GM12878 (cell line): ENCODE data around the gene SPG7. TPM values are rescaled to one million over a fixed set of nuclear protein-coding genes. Genes with fewer than 3 reads are reported as not detected.

ENCODE experiments used
- ATAC-seq: fragments of 200-7000 bp; cut with Tn5 transposase; 3 replicates; pipeline ENCODE4 v1.9.1; 2020; ENCODE audit warnings: mild to moderate bottlenecking, moderate library complexity
- BruUV-seq: library from RNA; stranded (reverse); fragments of 400-500 nt; replicated peaks from 2 replicates; lab custom pipeline; 2021; lab: Mats Ljungman, UMichigan
- CTCF ChIA-PET: fragments of 300-600 bp; sonication (Branson Sonifier 250); formaldehyde crosslinking; extraction: SDS; loops from one replicate; lab custom pipeline; 2021; ENCODE audit warnings: inconsistent platforms; lab: Yijun Ruan, JAX
- POLR2A ChIA-PET: fragments of 350-600 bp; formaldehyde crosslinking; extraction: SDS; loops from one replicate; lab custom pipeline; 2021; ENCODE audit warnings: inconsistent platforms; lab: Charles Lee
- RAD21 ChIA-PET: fragments of 300-600 bp; sonication (Branson Sonifier 250); formaldehyde crosslinking; loops from one replicate; lab custom pipeline; 2023; ENCODE audit warnings: antibody characterized with exemption; ENCODE audit not compliant: unreplicated experiment; lab: Charles Lee
- SMC1A ChIA-PET: fragments of 300-600 bp; sonication (Branson Sonifier 250); formaldehyde crosslinking; loops from one replicate; lab custom pipeline; 2023; ENCODE audit not compliant: unreplicated experiment, uncharacterized antibody; lab: Charles Lee
- DNase-seq: peaks from one replicate; pipeline ENCODE4 v3.0.0-alpha.2; 2011; ENCODE audit warnings: low read depth, low spot score
- FAIRE-seq: peaks from 3 replicates; lab custom pipeline; 2011; peaks lifted over from hg19 to GRCh38; lab: Jason Lieb, UNC
- H2AFZ ChIP-seq: 2 replicates; pipeline ENCODE4 v1.6.0; 2011; ENCODE audit warnings: low read depth, low read length, control low read depth; ENCODE audit not compliant: control insufficient read depth
- H3K27ac ChIP-seq: 2 replicates; pipeline ENCODE4 v1.5.1; 2011; ENCODE audit warnings: control low read depth; ENCODE audit not compliant: control insufficient read depth, insufficient read depth
- H3K27me3 ChIP-seq, 2 experiments: replicated peaks in 1 of 2; 2 replicates each; pipeline versions ENCODE4 v1.6.0 to v1.6.1; 2011; ENCODE audit warnings: low read length in 1 of 2; ENCODE audit not compliant: control insufficient read depth in 2 of 2, insufficient read depth in 2 of 2
- H3K36me3 ChIP-seq, 2 experiments: 2 replicates each; pipeline ENCODE4 v1.5.1; 2011; ENCODE audit warnings: low read length in 1 of 2; ENCODE audit not compliant: control insufficient read depth in 2 of 2, insufficient read depth in 2 of 2
- H3K4me1 ChIP-seq: 2 replicates; pipeline ENCODE4 v1.6.1; 2011; ENCODE audit warnings: mild to moderate bottlenecking, low read length, moderate library complexity, mixed read lengths; ENCODE audit not compliant: control insufficient read depth, insufficient read depth
- H3K4me2 ChIP-seq: 2 replicates; pipeline ENCODE4 v1.6.0; 2011; ENCODE audit warnings: control low read depth; ENCODE audit not compliant: control insufficient read depth, insufficient read depth
- H3K4me3 ChIP-seq: fragments of 200-600 bp; sonication (generic); 2 replicates; pipeline ENCODE4 v1.5.1; 2016
- H3K79me2 ChIP-seq: 2 replicates; pipeline ENCODE4 v1.6.0; 2011; ENCODE audit warnings: low read length; ENCODE audit not compliant: control insufficient read depth, insufficient read depth
- H3K9ac ChIP-seq: 2 replicates; pipeline ENCODE4 v1.8.0; 2011; ENCODE audit warnings: low read length, control low read depth, mixed read lengths; ENCODE audit not compliant: control insufficient read depth, insufficient read depth
- H3K9me3 ChIP-seq: replicated peaks from 3 replicates; pipeline ENCODE4 v1.5.1; 2011; ENCODE audit warnings: mild to moderate bottlenecking, low read length; ENCODE audit not compliant: control insufficient read depth, insufficient read depth
- H4K20me1 ChIP-seq: 2 replicates; pipeline ENCODE4 v1.6.0; 2011; ENCODE audit not compliant: control insufficient read depth, insufficient read depth
- BRCA1 ChIP-seq: IDR thresholded peaks from 2 replicates; pipeline ENCODE4 v1.6.1; 2011; ENCODE audit warnings: low read depth, low read length, improper control_type of control experiment
- CREB1 ChIP-seq: IDR thresholded peaks from 2 replicates; pipeline ENCODE4 v1.6.1; 2012; ENCODE audit warnings: low read depth, mild to moderate bottlenecking, inconsistent platforms
- EP300 ChIP-seq, 2 experiments: fragments of 150-350 bp in 1 of 2; IDR thresholded peaks; 2 replicates each; pipeline ENCODE4 v1.6.1; 2011 to 2012; ENCODE audit warnings: low read depth in 2 of 2, low read length in 2 of 2, borderline replicate concordance in 1 of 2, improper control_type of control experiment in 1 of 2, inconsistent platforms in 1 of 2; ENCODE audit not compliant: control insufficient read depth in 1 of 2
- ETV6 ChIP-seq, 2 experiments: fragments of 450-650 bp in 1 of 2; IDR thresholded peaks in 1 of 2; conservative IDR thresholded peaks in 1 of 2; 2 replicates each; pipeline ENCODE4 v1.6.1; 2014; ENCODE audit warnings: antibody characterized with exemption in 1 of 2, borderline replicate concordance in 1 of 2, low read depth in 1 of 2, mild to moderate bottlenecking in 1 of 2, moderate library complexity in 1 of 2
- FOXM1 ChIP-seq: IDR thresholded peaks from 2 replicates; pipeline ENCODE4 v1.6.1; 2012; ENCODE audit warnings: low read depth, mild to moderate bottlenecking, inconsistent platforms, low read length, moderate library complexity
- IRF4 ChIP-seq: IDR thresholded peaks from 2 replicates; pipeline ENCODE4 v1.6.1; 2011; ENCODE audit warnings: low read depth, low read length
- NR2F1 ChIP-seq: fragments of 450-650 bp; conservative IDR thresholded peaks from 2 replicates; pipeline ENCODE4 v1.6.1; 2017; ENCODE audit warnings: mild to moderate bottlenecking
- PML ChIP-seq: IDR thresholded peaks from 2 replicates; pipeline ENCODE4 v1.6.1; 2012; ENCODE audit warnings: low read length, inconsistent platforms
- RAD21 ChIP-seq: IDR thresholded peaks from 2 replicates; pipeline ENCODE4 v1.6.1; 2011; ENCODE audit warnings: mild to moderate bottlenecking, low read depth, low read length, moderate library complexity; ENCODE audit not compliant: insufficient read depth
- RB1 ChIP-seq: fragments of 450-650 bp; formaldehyde crosslinking; IDR thresholded peaks from 2 replicates; pipeline ENCODE4 v1.6.1; 2017; ENCODE audit warnings: mild to moderate bottlenecking, borderline replicate concordance
- RUNX3 ChIP-seq: IDR thresholded peaks from 2 replicates; pipeline ENCODE4 v1.6.1; 2012; ENCODE audit warnings: low read length, inconsistent platforms
- SIN3A ChIP-seq: IDR thresholded peaks from 2 replicates; pipeline ENCODE4 v1.6.1; 2012; ENCODE audit warnings: low read depth, low read length, improper control_type of control experiment
- TCF7 ChIP-seq: IDR thresholded peaks from 2 replicates; pipeline ENCODE4 v1.6.1; 2014; ENCODE audit warnings: antibody characterized with exemption, borderline replicate concordance
- WRNIP1 ChIP-seq: IDR thresholded peaks from 2 replicates; pipeline ENCODE4 v1.6.1; 2011; ENCODE audit warnings: low read depth, low read length, improper control_type of control experiment, borderline replicate concordance
- ZNF384 ChIP-seq: IDR thresholded peaks from 2 replicates; pipeline ENCODE4 v1.6.1; 2012; ENCODE audit warnings: low read depth, mild to moderate bottlenecking, low read length, improper control_type of control experiment, borderline replicate concordance
- WGBS: methylation state at CpG from one replicate; pipeline ENCODE4 v1.1.6; 2016; ENCODE audit warnings: low lambda C conversion rate; ENCODE audit not compliant: insufficient replicate concordance, insufficient coverage; ENCODE audit errors: missing lambda C conversion rate; 5-methylcytosine and 5-hydroxymethylcytosine counted together
- in situ Hi-C: fragments of 300-500 bp; cut with MboI; formaldehyde crosslinking; loops from 9 replicates; pipeline ENCODE4 v1.14.3; 2018; ENCODE audit warnings: mixed read lengths
- intact Hi-C: fragments of 100-400 bp; cut with micrococcal nuclease; formaldehyde crosslinking; loops from one replicate; pipeline ENCODE4 v1.14.2; 2022; ENCODE audit not compliant: unreplicated experiment
- polyA plus RNA-seq, 11 experiments: library from polyadenylated mRNA; depleted of rRNA in 4 of 11; unstranded in 6 of 11; stranded (reverse) in 5 of 11; fragments of >200 nt; fragmentation: Nextera tagmentation in 4 of 11; fragmentation: Illumina TruSeq in 1 of 11; extraction: Ambion mirVana in 4 of 11; extraction: Trizol in 1 of 11; gene quantifications; 1 replicate in 1 of 11; 2 replicates in 10 of 11; pipeline versions ENCODE4 v1.2.1 to v1.2.3, GENCODE V29; 2011 to 2016; ENCODE audit warnings: inconsistent platforms in 2 of 11, missing spikeins in 2 of 11, low read depth in 1 of 11
- total RNA-seq, 4 experiments: library from RNA; depleted of rRNA in 3 of 4; stranded (reverse); fragments of >200 nt in 3 of 4; fragmentation: Illumina TruSeq in 1 of 4; extraction: Trizol in 1 of 4; gene quantifications; 2 replicates each; pipeline versions ENCODE4 v1.2.1 to v1.2.3, GENCODE V29; 2013 to 2021
- TF ChIP-seq, protein P1 (sequence below): fragments of 450-650 bp; IDR thresholded peaks from 2 replicates; pipeline ENCODE4 v1.6.1; 2016; ENCODE audit warnings: mild to moderate bottlenecking
- TF ChIP-seq, protein P2 (sequence below): fragments of 450-650 bp; conservative IDR thresholded peaks from 2 replicates; pipeline ENCODE4 v1.6.1; 2017; ENCODE audit warnings: mild to moderate bottlenecking, moderate library complexity

SPG7 gene
- total and polyA plus RNA-seq, 10 of the 15 experiments (the other 5 are each of a cell fraction or from before 2014, with no cell fraction given), result 5.9 to 75.9 (median 52.5) TPM

DNA sequence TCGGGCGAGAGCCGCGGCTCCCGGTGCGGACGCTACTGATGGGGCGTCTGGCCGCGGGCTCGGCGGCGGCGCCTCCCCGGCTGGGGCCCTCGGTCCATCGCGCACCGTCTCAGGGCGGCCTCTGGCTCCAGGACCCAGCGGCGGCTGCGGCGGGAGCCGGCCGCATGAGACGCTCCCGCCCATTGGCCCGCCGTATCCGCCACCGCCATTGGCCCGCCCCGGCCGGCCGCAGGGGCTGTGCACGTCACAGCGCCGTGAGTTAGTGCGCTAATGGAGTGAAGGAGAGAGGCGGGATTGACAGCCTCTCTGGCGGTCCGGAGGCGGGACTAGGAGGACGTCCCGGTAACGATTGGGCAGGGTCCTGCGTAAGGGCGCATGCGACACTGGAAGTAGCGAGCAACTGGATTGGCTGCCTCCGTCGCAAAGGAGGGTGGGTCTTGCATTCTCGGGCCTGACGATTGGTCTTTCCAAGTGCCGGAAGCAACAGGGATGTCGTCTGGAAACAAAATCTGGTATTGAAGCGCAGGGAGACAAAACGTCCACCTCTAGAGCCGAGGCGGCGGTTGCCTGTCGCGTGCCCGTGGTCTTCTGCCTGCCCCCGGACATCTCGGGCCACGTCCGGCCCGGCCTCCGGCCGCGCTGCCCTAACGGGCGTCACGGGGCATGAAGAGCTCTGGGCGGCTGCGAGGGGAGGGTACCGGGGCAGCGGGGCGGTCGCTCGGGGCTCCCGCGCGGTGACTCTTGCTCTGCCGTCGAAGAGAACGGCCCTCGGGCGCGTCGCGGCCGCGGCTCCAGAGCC lies 17.6 kb upstream of the SPG7 start, which contains the start of gene ANKRD11 (continued):
- peak; percentile 73; the same call in 1 of the 2 replicates for TF ChIP-seq RB1
- TF ChIP-seq, protein P1, sequence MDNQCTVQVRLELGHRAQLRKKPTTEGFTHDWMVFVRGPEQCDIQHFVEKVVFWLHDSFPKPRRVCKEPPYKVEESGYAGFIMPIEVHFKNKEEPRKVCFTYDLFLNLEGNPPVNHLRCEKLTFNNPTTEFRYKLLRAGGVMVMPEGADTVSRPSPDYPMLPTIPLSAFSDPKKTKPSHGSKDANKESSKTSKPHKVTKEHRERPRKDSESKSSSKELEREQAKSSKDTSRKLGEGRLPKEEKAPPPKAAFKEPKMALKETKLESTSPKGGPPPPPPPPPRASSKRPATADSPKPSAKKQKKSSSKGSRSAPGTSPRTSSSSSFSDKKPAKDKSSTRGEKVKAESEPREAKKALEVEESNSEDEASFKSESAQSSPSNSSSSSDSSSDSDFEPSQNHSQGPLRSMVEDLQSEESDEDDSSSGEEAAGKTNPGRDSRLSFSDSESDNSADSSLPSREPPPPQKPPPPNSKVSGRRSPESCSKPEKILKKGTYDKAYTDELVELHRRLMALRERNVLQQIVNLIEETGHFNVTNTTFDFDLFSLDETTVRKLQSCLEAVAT, result no peak
- TF ChIP-seq EP300 (IDR thresholded peaks at IDR 0.05; ENCODE audit: borderline replicate concordance in 1 of 2, control insufficient read depth in 1 of 2, low read depth in 2 of 2, low read length in 2 of 2), result 0 out of 4 replicates have a peak, but pooled peaks of 1 of the 2 experiments have one; percentile 9
- no peak for TF ChIP-seq IRF4
- peak; percentile 38; the same call in 1 of the 2 replicates for TF ChIP-seq PML
- TF ChIP-seq CREB1, result peak; percentile 95
- peak; percentile 66 for TF ChIP-seq NR2F1

DNA sequence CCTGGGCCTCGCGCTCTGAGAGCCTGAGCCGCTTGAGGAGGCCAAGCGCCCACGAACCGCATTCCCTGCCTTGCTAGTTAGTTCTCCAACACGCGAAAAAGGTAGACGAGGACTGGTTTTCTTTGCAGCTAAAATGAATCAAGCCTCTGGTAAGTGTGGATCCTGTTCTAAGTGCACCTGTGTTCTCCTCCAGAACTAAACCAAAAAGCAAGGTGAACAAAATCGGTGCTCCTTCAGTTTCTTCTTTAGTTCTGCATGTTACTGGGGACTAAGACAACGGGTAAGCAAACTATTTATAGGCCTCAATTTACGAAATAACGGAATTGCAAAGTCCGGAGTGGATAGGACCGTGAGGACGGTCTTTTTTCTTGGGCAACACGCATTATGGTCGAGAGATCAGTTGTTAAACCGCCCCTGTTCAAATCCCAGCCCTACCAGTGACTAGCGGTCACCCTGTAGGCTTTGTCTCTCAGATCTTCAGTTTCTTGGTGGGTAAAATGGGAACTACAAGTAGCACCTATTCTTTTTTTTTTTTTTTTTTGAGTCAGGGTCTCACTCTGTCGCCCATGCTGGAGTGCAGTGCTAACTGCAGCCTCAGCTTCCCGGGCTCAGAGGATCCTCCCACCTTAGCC lies 16.8 kb upstream of the SPG7 start:
- FAIRE-seq, result no peak
- POLR2A ChIA-PET, result interaction anchor here (0.6 to 1.8 kb wide), 3 partner anchors 12 to 298 kb away, joined by 3 to 7 read pairs (median 6); no protein-coding TSS in a partner anchor
- TSS peak; percentile 88 for BruUV-seq
- H3K79me2 ChIP-seq, result peaks cover 54% of the 10 kb centered on the region
- H3K36me3 ChIP-seq, result no peaks in the 10 kb centered on the region
- H3K4me1 ChIP-seq, result peaks cover 20% of the 10 kb centered on the region
- SMC1A ChIA-PET, result no interaction called here
- TF ChIP-seq BRCA1 (no peak), ETV6 (conservative IDR thresholded peaks at IDR 0.05 in 1 of 2, IDR thresholded peaks at IDR 0.05 in 1 of 2; ENCODE audit: borderline replicate concordance in 1 of 2, low read depth in 1 of 2) (no peak), WRNIP1 (no peak), RUNX3 (peak; percentile 24; the same call in 1 of the 2 replicates), TCF7 (no peak), FOXM1 (0 out of 2 replicates have a peak, but pooled peaks have one; percentile 23), SIN3A (peak; percentile 22; the same call in 1 of the 2 replicates), ZNF384 (peak; percentile 59; the same call in 1 of the 2 replicates), RAD21 (peak; percentile 21; the same call in 1 of the 2 replicates)
- TF ChIP-seq, protein P2, sequence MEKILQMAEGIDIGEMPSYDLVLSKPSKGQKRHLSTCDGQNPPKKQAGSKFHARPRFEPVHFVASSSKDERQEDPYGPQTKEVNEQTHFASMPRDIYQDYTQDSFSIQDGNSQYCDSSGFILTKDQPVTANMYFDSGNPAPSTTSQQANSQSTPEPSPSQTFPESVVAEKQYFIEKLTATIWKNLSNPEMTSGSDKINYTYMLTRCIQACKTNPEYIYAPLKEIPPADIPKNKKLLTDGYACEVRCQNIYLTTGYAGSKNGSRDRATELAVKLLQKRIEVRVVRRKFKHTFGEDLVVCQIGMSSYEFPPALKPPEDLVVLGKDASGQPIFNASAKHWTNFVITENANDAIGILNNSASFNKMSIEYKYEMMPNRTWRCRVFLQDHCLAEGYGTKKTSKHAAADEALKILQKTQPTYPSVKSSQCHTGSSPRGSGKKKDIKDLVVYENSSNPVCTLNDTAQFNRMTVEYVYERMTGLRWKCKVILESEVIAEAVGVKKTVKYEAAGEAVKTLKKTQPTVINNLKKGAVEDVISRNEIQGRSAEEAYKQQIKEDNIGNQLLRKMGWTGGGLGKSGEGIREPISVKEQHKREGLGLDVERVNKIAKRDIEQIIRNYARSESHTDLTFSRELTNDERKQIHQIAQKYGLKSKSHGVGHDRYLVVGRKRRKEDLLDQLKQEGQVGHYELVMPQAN, result 0 out of 2 replicates have a peak, but pooled peaks have one; percentile 33
- peak; percentile 10 for ATAC-seq
- H3K9me3 ChIP-seq, result no peaks in the 10 kb centered on the region
- RAD21 ChIA-PET, result interaction anchor here (0.8 kb wide), 1 partner anchor 15 kb away, joined by 3 read pairs; no protein-coding TSS in a partner anchor
- in situ Hi-C loops (no loop called here), intact Hi-C loops (loop anchor here (2.0 kb wide), 1 partner anchor 13 kb away; no protein-coding TSS in a partner anchor)
- peaks cover 4% of the 10 kb centered on the region; the same call in 1 of the 2 replicates for H4K20me1 ChIP-seq
- WGBS, result 5% methylated on average over 22 of the region's 22 CpGs
- peak overlapping the region; percentile 99 for H3K4me3 ChIP-seq
- peak overlapping the region; percentile 98 for H3K4me2 ChIP-seq
- H2AFZ ChIP-seq, result peak overlapping the region; percentile 79
- DNase-seq, result no peak
- CTCF ChIA-PET, result interaction anchor here (1.0 kb wide), 1 partner anchor 101 kb away, joined by 3 read pairs; no protein-coding TSS in a partner anchor
- peak overlapping the region; percentile 85 for H3K27ac ChIP-seq
- no peaks in the 10 kb centered on the region for H3K27me3 ChIP-seq
- H3K9ac ChIP-seq, result peak overlapping the region; percentile 80
